Uterus (tissue), 4 donors: ENCODE data around the gene SLC6A6. TPM values are rescaled to one million over a fixed set of nuclear protein-coding genes. Genes with fewer than 3 reads are reported as not detected.
A peak's percentile ranks its signal among the peaks of the same experiment; 100 is the strongest.

ENCODE experiments used
- DNase-seq, 2 donors: peaks; one replicate each; pipeline ENCODE4 v3.0.0-alpha.2; 2019 to 2020
- H3K27ac ChIP-seq, 2 donors: fragments of 200-600 bp; sonication (generic); 1 replicate in 1 of 2; 2 replicates in 1 of 2; pipeline ENCODE4 v1.5.1; 2016 to 2018
- H3K27me3 ChIP-seq, 2 donors: fragments of 200-600 bp; sonication (generic); one replicate each; pipeline ENCODE4 v1.5.1; 2018 to 2019; ENCODE audit warnings: control low read depth in 1 of 2
- H3K36me3 ChIP-seq, 2 donors: fragments of 200-600 bp; sonication (generic); one replicate each; pipeline ENCODE4 v1.5.1; 2019; ENCODE audit warnings: control low read depth in 1 of 2
- H3K4me1 ChIP-seq, 2 donors: fragments of 200-600 bp; sonication (generic); one replicate each; pipeline ENCODE4 v1.5.1; 2018 to 2019; ENCODE audit warnings: control low read depth in 1 of 2
- H3K4me3 ChIP-seq, 2 donors: fragments of 200-600 bp; sonication (generic); 1 replicate in 1 of 2; 2 replicates in 1 of 2; pipeline ENCODE4 v1.5.1; 2018 to 2019; ENCODE audit warnings: mild to moderate bottlenecking in 1 of 2
- H3K9me3 ChIP-seq, 2 donors: fragments of 200-600 bp; sonication (generic); one replicate each; pipeline ENCODE4 v1.5.1; 2019; ENCODE audit warnings: control low read depth in 1 of 2
- CTCF ChIP-seq, 4 experiments: fragments of 200-600 bp in 2 of 4; fragments of 450-650 bp in 2 of 4; sonication (generic) in 2 of 4; IDR thresholded peaks; one replicate each; pipeline ENCODE4 v1.5.1; 2016 to 2019; ENCODE audit warnings: antibody characterized with exemption in 4 of 4, mild to moderate bottlenecking in 2 of 4, moderate library complexity in 1 of 4
- POLR2A ChIP-seq, 2 donors: fragments of 450-650 bp; IDR thresholded peaks; one replicate each; pipeline ENCODE4 v1.6.1; 2016; ENCODE audit warnings: antibody characterized with exemption in 2 of 2, mild to moderate bottlenecking in 1 of 2, moderate library complexity in 1 of 2
- intact Hi-C: fragments of 100-400 bp; cut with DNase I; formaldehyde crosslinking; loops from one replicate; pipeline ENCODE4 v1.15.1; 2023; ENCODE audit warnings: low total_unique reads
- total RNA-seq, 4 donors: library from RNA; depleted of rRNA in 3 of 4; stranded (reverse); fragments of >200 nt in 3 of 4; gene quantifications; one replicate each; pipeline versions ENCODE4 v1.1.0 to v1.2.4, GENCODE V29; 2014 to 2023
- donor health status: DM: yes; HTN: yes; CAD: no.

The SLC6A6 gene
- total RNA-seq, 4 donors from 2014 or later = 15.9 to 37.5 (median 18.0) TPM

GRCh38 chr3:14412831-14413380 is 10.5 kb downstream of the SLC6A6 start:
- H3K4me1 ChIP-seq = peaks cover 0 to 6% of the 10 kb centered on the region in 2 donors
- H3K27me3 ChIP-seq = no peaks in the 10 kb centered on the region

GRCh38 chr3:14413381-14414071 is 11.1 kb downstream of the SLC6A6 start:
- intact Hi-C loops = no loop called here
- H3K27ac ChIP-seq = peak overlapping the region; percentile 48 to 64
- TF ChIP-seq POLR2A (IDR thresholded peaks at IDR 0.05) = no peak
- no peak for TF ChIP-seq CTCF (IDR thresholded peaks at IDR 0.05)
- no peaks in the 10 kb centered on the region for H3K27me3 ChIP-seq
- H3K9me3 ChIP-seq = no peaks in the 10 kb centered on the region
- peaks cover 0 to 6% of the 10 kb centered on the region in 2 donors for H3K4me1 ChIP-seq
- no peak for DNase-seq
- H3K4me3 ChIP-seq = no peak overlapping the region
- no peaks in the 10 kb centered on the region for H3K36me3 ChIP-seq

More at GRCh38 chr3:14412831-14413380, 10.5 kb downstream of the SLC6A6 start:
- H3K27ac ChIP-seq = peak overlapping the region; percentile 48 to 64
- DNase-seq = peak; percentile 81 to 85
- no peak for TF ChIP-seq CTCF (IDR thresholded peaks at IDR 0.05)
- H3K36me3 ChIP-seq = no peaks in the 10 kb centered on the region
- H3K9me3 ChIP-seq = no peaks in the 10 kb centered on the region
- intact Hi-C loops = no loop called here
- no peak overlapping the region for H3K4me3 ChIP-seq

DNA sequence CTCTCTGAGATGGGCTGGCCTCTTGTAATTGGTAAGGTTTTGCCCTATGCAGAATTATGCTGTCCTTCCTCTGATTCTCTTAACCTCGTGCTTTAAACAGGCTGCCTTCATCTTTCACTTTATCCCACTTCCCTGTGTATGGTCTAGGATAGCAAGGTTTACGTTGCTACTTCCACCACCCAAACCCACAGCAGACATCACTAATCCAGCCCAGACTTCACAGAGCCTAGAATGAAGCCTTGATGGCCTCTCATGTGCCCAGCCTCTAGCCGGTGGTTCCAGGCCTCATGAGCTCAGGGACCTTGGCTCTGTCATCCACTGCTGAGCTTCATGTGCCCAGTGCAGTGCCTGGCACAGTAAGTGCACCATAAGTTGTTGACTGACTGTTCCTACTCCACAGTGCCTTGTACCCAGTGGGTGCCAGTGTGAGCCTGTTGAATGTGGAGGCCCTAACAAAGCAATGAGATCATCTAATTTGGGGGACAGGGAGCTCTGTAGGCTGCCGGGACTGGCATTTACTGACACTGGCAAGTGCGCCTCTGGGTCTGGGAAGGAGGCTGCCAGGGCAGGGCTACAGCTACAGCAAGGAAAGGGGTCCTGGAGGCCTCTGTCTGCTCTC is 12.5 kb downstream of the SLC6A6 start:
- H3K4me3 ChIP-seq = no peak overlapping the region
- no peak overlapping the region for H3K27ac ChIP-seq
- no peaks in the 10 kb centered on the region for H3K27me3 ChIP-seq
- intact Hi-C loops = no loop called here
- peaks cover 0 to 6% of the 10 kb centered on the region in 2 donors for H3K4me1 ChIP-seq
- H3K36me3 ChIP-seq = no peaks in the 10 kb centered on the region
- DNase-seq = no peak
- TF ChIP-seq POLR2A (IDR thresholded peaks at IDR 0.05) = no peak
- TF ChIP-seq CTCF (IDR thresholded peaks at IDR 0.05) = no peak
- no peaks in the 10 kb centered on the region for H3K9me3 ChIP-seq

- no peaks in the 10 kb centered on the region for H3K9me3 ChIP-seq
- no peak for TF ChIP-seq POLR2A (IDR thresholded peaks at IDR 0.05)
- no peak for TF ChIP-seq CTCF (IDR thresholded peaks at IDR 0.05)
- no peak overlapping the region for H3K4me3 ChIP-seq
- H3K36me3 ChIP-seq = no peaks in the 10 kb centered on the region
- no peaks in the 10 kb centered on the region for H3K27me3 ChIP-seq
- no peak for DNase-seq
- intact Hi-C loops = no loop called here
- H3K27ac ChIP-seq = no peak overlapping the region
- H3K4me1 ChIP-seq = peaks cover 0 to 6% of the 10 kb centered on the region in 2 donors
Observed at GRCh38 chr3:14415501-14415900, 13.1 kb downstream of the SLC6A6 start.

GRCh38 chr3:14416453-14416852 is 14.0 kb downstream of the SLC6A6 start:
- Histone ChIP-seq H3K4me1 (peaks cover 0 to 6% of the 10 kb centered on the region in 2 donors), H3K9me3 (no peaks in the 10 kb centered on the region), H3K27ac (no peak overlapping the region), H3K27me3 (no peaks in the 10 kb centered on the region), H3K4me3 (no peak overlapping the region), H3K36me3 (no peaks in the 10 kb centered on the region)
- DNase-seq = no peak
- TF ChIP-seq POLR2A (IDR thresholded peaks at IDR 0.05) (no peak), CTCF (IDR thresholded peaks at IDR 0.05) (no peak)
- intact Hi-C loops = no loop called here
